ENCODE measurements around the gene MIF.
"Not testable (repeated sequence)": the region's sequence is repeated elsewhere in the genome, so short reads cannot be mapped to it uniquely, and the experiment has no call there.

The MIF gene

DNA sequence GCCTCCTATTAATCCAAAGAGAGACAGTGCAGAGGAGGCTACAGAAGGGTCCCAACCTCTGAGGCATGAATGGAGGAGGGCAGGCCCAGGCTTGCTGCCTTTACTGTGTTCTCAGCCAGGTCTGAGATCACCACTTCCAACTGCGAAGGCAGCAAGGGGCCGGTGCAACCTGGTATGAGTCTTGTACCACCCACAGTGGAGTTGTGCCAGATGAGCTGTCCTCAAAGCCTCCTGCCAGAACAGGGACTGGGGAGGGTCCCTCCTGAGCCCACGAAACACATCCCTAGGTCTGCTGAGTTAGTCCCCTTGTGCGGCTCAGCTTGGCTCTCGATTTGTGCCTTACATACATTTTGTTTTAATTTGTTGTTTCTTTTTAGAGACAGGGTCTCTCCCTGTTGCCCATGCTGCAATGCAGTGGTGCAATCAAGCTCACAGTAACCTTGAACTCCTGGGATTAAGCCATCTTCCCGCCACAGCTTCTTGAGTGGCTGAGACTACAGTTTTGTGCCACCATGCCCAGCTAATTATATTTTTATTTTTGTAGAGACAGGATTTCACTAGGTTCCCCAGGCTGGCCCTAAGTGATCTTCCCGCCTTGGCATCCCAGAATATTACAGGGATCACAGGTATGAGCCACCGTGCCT lies 9.3 kb downstream of the MIF start:
- peak; percentile 66 for DNase-seq

DNA sequence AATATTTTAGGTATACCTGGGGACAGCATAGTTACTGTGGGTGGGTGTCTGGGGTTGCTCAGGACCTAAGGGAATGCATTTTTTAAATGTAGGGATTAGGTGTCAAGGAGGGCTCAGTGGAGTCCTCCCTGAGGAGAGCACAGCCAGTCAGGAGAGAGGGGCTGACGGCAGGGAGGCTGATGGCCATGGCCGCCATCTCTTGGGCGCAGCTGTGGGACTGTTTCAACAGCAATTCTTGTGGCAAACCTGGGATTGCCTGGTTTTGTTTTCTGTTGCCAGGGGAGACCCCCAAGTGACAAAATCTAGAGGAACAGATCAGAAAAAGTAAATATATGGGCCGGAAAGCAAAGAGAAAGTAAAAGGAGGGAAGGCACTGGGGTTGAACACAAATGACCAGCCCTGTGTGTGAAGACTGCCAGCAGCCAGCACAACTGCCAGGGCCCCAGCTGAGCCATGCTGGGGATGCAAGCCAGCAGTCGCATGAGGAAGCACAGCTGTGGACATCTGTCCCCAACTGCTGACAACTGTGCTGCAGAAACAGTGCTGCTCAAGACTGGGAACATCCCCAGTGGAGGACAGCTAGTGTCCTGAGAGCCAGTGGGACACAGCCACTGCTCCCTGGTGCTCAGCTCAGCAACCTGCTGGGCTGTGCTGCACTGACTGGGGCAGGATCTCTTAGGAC lies 10.5 kb downstream of the MIF start:
- DNase-seq: peak; percentile 17

DNA sequence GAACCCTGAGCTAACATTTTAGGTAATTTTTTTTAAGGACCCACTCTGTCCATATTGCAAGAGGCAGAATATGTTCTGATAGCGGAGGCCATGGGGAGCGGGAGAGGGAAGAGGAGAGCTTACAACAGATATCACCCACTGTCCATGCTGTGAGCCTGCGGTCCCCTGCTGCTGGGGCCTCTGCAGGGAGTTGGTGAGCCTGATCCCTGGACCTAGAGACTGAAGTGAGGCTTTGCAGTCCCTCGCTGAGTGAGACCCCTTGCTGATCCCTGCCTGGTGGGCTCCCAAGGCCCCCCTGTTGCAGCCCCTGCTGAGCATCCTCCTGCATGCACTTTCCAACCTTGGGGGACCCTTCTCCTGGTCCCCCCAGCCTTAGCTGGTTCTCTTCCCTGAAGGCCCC lies 12.5 kb downstream of the MIF start:
- DNase-seq: no peak

DNA sequence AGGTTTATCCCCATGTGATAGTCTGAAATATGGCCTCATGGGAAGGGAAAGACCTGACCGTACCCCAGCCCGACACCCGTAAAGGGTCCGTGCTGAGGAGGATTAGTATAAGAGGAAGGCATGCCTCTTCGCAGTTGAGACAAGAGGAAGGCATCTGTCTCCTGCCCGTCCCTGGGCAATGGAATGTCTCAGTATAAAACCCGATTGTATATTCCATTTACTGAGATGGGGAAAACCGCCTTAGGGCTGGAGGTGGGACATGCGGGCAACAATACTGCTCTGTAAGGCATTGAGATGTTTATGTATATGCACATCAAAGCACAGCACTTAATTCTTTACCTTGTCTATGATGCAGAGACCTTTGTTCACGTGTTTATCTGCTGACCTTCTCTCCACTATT lies 13.2 kb downstream of the MIF start:
- not testable (repeated sequence) for DNase-seq

DNA sequence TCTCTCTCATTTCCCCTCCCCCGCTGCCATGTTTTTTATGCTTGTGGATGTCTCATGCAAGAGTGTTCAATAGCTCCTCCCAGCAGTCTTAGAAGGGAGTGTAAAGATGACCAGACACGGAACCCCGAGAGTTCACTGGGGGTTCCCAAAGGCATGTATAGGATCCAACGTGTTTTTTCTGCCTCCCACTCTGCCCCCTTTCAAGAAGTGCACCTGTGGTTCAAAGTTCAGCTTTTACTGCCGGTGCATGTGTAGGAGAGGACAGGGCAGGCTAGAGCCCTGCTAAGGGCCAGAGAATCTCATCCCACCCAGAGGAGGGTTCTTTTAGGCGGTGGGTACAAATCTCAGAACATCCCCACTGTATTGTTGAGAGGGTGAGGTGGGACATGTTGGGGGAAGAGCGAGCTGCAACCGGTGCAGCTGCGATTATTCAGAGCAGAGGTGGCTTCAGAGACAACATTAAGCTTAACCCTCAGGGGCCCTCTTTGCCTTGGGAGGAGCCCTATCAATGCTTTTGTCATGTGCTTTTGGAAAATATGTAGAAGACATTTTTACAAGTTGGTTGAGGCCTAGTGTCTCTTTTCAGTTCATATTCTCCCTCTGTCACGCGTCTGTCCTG lies 14.5 kb downstream of the MIF start:
- DNase-seq: no peak

DNA sequence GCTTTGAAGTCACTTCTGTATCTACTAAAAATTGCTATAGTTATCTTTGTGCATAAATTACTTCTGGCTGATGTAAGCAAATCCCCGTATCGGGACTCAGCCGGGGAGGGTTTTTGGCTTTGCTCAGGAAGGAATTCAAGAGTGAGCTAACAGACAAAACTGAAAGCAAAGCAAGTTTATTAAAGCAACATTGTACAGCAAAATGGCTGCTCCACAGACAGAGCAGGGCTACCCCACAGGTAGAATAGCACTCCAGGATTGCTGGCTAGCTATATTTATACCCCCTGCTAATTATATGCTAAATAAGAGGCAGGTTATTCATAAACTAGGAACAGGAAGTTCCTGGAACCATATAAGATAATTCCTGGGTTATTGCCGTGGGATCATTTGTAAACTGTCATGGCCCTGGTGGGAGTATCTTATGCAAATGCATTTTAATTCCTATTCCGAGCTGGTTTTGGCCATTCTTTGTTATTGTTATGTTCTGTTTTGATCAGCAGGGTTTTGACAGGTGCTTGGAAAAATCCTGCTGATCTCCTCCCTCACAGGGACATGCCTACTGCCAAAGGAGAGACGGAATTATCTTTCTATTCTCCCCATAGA lies 15.2 kb downstream of the MIF start:
- DNase-seq: no peak

DNA sequence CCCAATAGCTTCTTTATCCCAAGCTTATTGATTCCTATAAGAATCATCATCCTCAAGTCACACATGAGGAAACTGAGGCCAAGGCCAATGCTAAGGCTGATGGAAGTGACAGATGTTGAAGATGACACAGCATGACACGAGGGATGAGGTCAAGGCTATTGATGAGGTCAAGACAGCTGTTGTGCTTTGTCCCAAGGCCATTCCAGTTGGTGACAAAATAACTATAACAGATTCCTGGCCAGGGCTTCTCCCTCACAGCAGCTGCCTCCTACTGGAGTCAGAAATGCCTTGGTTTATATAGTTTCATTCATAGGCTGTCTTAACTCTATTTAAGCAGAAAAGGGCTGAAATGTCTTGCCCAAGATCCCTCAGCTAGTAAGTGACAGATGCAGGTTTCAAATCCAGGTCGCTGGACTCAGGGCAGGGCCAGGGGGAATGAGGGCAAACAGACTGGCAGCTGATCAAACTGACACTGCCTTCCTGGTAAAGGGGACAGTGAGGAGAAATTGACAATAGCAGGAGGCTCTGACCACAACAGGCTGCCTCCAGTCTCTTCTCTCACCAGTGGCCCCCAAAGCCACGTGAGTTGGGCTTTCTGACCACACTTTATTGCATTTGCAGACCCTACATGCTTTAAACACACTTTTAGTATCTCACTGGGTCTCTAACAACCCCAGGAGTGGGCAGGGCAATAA lies 16.5 kb downstream of the MIF start:
- no peak for DNase-seq

DNA sequence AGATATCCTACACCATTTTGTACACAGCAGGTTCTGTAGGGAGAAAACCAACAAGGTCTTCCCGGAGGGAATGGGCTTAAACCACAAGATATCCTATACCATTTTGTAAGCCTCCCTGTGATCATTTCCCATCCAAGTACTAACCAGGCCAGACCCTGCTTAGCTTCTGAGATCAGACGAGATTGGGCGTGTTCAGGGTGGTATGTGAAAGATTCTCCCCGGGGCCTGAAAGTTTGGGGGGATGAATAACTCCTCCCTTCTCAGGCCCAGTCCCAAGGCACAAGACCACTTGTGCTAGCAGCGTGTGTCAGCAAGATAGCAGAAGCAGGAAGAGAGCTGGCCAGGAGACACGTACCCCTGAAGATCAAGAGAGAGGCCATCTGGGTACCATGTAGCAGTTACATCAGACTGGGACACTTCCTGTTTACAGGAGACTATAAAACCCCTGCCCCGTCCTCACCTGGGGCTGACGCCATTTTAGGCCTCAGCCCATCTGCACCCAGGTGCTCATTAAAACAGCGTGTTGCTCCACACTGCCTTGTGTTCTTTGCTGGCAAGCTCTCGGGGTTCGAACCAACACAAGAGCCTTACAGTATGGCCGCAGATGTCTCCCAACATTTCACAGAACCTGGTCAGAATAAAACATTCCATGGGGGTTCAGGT lies 17.3 kb downstream of the MIF start:
- DNase-seq: no peak

DNA sequence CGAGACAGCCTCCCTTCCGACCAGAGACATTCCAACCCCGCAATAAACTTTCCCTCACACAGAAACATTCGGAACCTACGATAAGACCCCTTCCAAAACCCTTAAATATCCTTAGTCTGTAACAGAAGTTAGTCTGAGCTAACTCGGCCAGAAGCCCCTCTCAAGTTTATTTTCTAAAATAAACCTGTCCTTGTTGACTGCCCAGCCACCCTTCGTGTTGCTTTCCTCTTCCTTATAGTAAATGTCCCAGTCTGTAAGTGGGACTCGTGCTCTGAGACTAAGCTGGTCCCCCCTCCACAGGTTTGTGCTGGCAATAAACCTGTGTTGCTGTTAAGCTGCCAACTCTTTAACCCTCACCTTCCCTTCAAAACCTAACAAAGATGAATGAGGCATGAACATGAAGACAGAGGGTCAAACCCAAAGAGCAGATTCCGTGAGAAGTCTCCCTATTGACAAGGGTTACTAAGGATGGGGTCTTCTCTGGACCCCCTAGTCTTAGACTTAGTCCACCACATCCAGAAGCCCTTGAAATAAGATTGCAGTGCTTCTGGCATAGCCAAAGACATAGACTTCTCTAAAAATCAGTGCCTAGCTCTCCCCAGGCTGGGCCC lies 18.2 kb downstream of the MIF start:
- DNase-seq: no peak

DNA sequence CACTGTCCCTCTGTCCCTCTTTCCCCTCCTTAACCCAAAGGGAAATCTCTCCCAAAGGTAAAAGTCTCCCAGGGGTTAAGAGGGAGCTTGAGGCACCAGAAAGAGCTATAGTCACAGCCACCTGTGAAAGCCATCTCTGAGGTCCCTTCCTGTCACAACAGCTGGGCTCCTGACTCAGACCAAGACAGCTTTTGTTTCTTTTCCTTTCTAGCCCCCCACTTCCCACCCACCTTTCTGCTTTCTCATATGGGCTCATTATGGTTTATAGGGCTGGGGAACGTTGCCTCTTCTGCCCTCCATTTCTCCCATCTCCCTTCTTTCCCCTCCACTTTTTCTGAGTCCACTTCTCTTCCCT lies 19.1 kb downstream of the MIF start:
- no peak for DNase-seq

DNA sequence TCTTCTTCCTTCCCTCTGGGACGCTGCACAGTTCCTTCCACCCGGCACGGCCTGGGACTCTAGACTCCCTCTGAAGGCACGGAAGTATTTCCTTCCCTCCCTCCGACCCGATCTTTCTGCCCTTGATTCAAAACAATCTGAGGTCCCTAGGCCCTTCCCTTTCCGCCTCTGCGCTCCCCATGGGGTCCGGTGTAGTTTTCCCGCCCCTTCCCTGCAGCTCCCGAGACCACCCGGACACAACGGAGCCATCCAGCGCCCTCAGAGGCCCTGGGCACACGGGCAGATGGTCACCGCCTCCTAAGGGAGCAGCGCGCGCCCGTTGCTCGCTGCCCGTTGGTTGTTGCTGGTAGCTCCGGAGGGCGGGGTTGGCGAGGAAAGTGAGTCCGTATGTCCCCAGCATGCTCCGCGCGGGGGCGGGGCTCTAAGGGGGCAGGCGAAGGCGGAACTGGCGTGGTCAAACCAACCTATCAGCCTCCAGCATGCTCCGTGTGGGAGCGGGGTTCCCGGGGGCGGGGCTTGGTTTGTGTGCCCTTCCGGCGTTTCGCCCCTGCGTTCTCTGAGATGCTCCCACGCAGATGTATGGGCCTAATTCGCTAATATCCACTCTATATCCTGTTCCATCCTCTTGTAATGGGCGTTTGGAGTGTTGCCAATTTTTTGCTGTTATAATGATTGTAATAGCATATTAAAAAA lies 19.6 kb downstream of the MIF start:
- peak; percentile 94 for DNase-seq

DNA sequence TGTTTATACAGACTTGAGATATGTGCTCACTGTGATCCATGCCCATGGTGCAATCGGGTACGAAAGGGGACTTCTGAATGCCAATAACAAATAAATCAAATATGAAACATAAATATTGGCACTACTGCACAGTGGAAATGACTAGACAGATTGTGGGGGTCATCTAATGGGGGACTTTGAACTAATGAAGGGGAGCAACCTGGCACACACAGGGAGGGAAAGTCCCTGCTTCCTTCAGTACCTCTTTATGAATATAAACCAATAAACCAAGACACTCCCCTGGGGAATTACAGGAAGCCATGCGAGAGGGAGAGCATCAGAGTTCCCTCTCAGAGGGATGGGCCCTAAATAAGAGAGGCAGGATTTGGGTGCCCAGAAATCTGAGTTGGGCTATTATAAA lies 21.1 kb downstream of the MIF start:
- no peak for DNase-seq

DNA sequence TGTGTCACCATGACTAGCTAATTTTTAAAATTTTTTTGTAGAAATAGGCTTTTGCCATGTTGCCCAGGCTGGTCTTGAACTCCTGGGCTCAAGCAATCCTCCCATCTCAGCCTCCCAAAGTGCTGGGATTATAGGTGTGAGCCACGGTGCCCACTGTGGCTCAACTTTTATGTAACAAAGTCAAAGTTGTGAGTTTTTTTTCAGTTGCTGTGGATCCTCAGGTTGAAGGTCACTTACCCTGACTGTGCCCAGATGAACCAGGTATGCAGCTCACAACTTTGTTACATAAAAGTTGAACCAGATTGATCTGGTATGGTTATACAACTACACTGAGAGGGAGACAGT lies 26.1 kb downstream of the MIF start:
- not testable (repeated sequence) for DNase-seq

DNA sequence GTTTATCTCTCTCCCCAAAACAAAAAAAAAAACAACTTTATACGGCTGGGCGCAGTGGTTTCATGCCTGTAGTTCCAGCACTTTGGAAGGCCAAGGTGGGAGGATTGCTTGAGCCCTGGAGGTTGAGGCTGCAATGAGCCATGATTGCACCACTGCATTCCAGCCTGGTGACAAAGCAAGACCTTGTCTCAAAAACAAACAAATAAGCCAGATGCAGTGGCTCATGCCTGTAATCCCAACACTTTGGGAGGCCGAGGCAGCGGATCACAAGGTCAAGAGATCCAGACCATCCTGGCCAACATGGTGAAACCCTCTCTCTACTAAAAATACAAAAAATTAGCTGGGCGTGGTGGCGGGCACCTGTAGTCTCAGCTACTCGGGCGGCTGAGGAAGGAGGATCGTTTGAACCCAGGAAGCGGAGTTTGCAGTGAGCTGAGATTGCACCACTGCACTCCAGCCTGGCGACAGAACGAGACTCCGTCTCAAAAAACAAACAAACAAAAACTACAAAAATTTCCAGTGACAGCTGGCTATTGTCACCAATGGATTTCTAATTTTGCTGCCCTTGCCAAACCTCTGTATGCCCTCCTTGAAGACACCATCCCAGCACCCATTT lies 27.5 kb downstream of the MIF start:
- DNase-seq: not testable (repeated sequence)

DNA sequence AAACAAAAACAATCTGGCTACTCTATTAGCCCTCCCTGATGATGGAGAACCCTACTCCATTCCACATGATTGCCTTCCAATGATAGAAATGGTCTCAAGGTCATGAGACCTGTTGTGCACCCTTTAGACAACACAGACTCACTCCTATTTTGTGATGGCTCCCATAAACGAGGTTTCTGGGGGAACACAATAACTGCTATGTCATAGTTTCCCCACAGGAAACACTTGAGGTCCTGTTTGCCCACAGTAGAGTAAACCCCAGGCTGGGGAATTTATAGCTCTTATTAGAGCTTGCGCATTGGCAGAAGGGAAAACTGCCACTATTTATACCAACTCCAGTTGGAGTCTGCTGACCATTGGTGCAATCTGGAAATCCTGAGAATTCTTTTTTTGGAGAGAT lies 28.7 kb downstream of the MIF start:
- DNase-seq: no peak

DNA sequence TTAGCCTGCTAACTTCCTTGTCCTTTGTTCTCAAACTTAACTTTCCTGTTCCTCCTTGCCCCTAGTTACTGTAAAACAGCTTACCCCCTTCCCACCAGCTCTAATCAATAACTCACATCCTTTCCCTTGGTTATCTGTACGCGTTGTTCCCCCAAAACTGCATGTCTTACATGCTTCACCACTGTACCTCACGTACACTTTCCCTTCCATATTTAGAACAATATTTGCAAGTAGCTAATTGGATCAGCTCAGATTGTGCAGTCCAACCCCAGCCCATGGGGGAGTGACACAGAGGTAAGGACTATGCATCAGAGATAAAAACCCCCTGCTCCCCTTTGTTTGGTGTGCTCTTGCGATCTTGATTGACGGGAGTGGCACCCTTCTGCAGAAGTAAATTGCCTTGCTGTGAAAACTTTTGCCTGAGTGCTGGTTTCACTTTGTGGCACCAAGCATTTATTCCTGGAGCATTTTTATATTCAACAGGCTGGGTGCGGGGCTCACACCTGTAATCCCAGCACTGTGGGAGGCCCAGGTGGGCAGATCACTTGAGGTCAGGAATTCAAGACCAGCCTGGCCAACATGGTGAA lies 30.9 kb downstream of the MIF start:
- DNase-seq: no peak

DNA sequence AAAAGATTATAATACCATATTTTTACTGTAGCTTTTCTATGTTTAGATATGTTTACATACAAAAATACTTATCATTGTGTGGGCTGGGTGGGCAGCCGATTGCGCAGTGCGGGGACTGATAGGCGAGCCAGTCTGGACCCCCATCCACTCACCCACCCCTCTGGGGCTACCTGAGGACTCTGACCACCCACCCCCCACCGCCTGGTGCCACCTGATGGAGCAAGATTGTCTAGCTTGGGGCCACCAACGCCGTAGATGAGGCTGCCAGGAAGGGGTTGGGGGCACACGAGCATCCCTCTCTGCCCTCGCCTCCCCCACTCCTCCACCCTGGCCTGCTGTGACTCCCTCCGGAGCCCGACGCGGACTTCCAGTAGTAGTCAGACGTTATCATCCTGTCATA lies 32.4 kb downstream of the MIF start:
- DNase-seq: no peak

DNA sequence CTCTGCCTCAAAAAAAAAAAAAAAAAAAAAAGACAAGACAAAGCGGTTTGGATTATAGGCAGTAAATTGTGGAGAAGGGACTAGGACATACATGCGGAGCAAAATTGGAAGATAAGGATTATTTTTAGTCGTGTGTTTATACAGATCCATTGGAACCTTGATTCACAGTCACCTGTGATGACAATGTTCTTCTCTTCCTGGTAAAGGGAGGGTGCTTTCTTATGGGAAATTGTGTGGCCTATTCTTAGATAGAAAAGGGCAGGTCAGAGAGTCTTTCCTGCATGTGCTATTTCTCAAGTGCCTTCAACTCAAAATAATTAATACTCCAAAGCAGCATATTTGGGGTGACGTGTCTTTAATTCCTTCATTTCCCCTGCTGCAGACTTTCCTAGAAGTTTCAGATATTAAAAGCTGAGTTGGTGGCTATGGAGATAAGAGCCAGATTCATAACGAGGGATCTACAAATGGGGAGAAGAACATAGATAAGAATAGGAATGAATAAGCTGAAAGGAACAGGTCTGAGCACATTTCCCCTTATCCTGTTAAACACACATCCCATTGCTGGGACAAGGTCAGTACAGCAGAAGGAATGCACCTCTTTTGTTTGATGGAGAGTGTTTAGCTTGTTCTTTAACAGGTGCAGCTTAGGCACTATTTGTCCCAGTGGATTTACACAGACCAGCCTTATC lies 44.3 kb downstream of the MIF start:
- no peak for DNase-seq

DNA sequence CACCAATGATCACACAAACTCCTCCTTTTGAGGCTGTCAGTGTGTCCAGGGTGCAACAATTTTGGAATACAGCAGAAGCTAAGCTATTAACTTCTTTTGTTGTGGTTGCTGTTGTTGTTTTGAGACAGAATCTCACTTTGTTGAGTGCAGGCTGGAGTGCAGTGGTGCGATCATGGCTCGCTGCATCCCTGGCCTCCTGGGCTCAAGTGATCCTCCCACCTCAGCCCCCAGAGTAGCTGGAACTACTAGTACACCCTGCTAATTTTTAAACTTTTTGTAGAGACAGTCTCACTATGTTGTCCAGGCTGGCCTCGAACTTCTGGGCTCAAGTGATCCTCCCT lies 44.8 kb downstream of the MIF start:
- no peak for DNase-seq

DNA sequence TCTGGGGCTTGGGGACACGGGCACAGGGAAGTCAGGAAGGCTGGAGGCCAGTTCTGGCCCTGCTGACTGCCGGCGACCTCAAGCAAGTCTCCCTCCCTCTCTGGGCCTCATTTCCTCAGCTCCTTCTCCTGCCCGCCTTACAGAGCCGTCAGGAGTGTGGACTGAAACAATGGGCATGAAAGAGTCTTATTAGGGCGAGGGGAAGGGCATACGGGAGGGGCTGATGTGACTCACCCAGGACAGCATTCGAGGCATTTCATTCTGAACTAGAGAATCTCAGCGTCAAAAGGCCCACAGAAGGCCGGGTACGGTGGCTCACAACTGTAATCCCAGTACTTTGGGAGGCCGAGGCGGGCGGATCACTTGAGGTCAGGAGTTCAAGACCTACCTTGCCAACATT lies 46.0 kb downstream of the MIF start:
- DNase-seq: not testable (repeated sequence)
